Central memory CD8-positive, alpha-beta T cell (primary cell): Measurements from ENCODE around the gene TTC23L.
"Not testable (repeated sequence)": the region's sequence is repeated elsewhere in the genome, so short reads cannot be mapped to it uniquely, and the experiment has no call there.

Experiments used
- ATAC-seq: fragments of 150-1000 bp; cut with Tn5 transposase; replicated peaks from 2 replicates; pipeline ENCODE4 v1.10.0; 2022; ENCODE audit warnings: mild to moderate bottlenecking, moderate FRiP score, moderate number of reproducible peaks; ENCODE audit not compliant: poor library complexity, severe bottlenecking; ENCODE audit errors: extremely low read depth
- DNase-seq, 2 donors: peaks; one replicate each; pipeline ENCODE4 v3.0.0; 2021; ENCODE audit warnings: low spot score in 2 of 2
- H3K27ac Mint-ChIP-seq: one replicate; pipeline ENCODE4 v1.8.0; 2022; ENCODE audit warnings: low read depth, mild to moderate bottlenecking, moderate library complexity, mixed read lengths
- H3K27me3 Mint-ChIP-seq: one replicate; pipeline ENCODE4 v1.8.0; 2022; ENCODE audit warnings: mixed read lengths
- H3K36me3 Mint-ChIP-seq: one replicate; pipeline ENCODE4 v1.8.0; 2022; ENCODE audit warnings: mild to moderate bottlenecking, moderate library complexity, mixed read lengths; ENCODE audit not compliant: insufficient read depth
- H3K4me1 Mint-ChIP-seq: one replicate; pipeline ENCODE4 v1.8.0; 2022; ENCODE audit warnings: mixed read lengths
- H3K4me3 Mint-ChIP-seq: one replicate; pipeline ENCODE4 v1.8.0; 2022; ENCODE audit warnings: mild to moderate bottlenecking, moderate library complexity, mixed read lengths
- H3K9me3 Mint-ChIP-seq: one replicate; pipeline ENCODE4 v1.8.0; 2022; ENCODE audit warnings: mixed read lengths

TTC23L gene

GRCh38 chr5:34818717-34819116, 20.2 kb upstream of the TTC23L start:
- Mint-ChIP-seq H3K36me3 (no peaks in the 10 kb centered on the region), H3K4me3 (no peak overlapping the region), H3K27ac (no peak overlapping the region), H3K4me1 (no peaks in the 10 kb centered on the region), H3K27me3 (peaks cover 10% of the 10 kb centered on the region), H3K9me3 (no peaks in the 10 kb centered on the region)
- DNase-seq = no peak
- no peak for ATAC-seq

- H3K27me3 Mint-ChIP-seq = peaks cover 17% of the 10 kb centered on the region
- no peaks in the 10 kb centered on the region for H3K36me3 Mint-ChIP-seq
- H3K4me1 Mint-ChIP-seq = no peaks in the 10 kb centered on the region
- no peak for DNase-seq
- ATAC-seq = no peak
- H3K9me3 Mint-ChIP-seq = no peaks in the 10 kb centered on the region
- no peak overlapping the region for H3K4me3 Mint-ChIP-seq
- H3K27ac Mint-ChIP-seq = no peak overlapping the region
These were observed 18.4 kb upstream of the TTC23L start for GRCh38 chr5:34820593-34820992.

- Mint-ChIP-seq H3K27me3 (peaks cover 29% of the 10 kb centered on the region), H3K4me3 (no peak overlapping the region), H3K4me1 (no peaks in the 10 kb centered on the region), H3K9me3 (no peaks in the 10 kb centered on the region), H3K36me3 (no peaks in the 10 kb centered on the region), H3K27ac (no peak overlapping the region)
- DNase-seq (no peak), ATAC-seq (no peak)
These were observed 15.8 kb upstream of the TTC23L start for GRCh38 chr5:34822956-34823715.

GRCh38 chr5:34826347-34826746, 12.6 kb upstream of the TTC23L start:
- Mint-ChIP-seq H3K27ac (no peak overlapping the region), H3K36me3 (no peaks in the 10 kb centered on the region), H3K27me3 (peaks cover 30% of the 10 kb centered on the region), H3K9me3 (no peaks in the 10 kb centered on the region), H3K4me1 (no peaks in the 10 kb centered on the region), H3K4me3 (no peak overlapping the region)
- no peak for DNase-seq
- no peak for ATAC-seq

- Mint-ChIP-seq H3K27ac (no peak overlapping the region), H3K9me3 (no peaks in the 10 kb centered on the region), H3K4me1 (no peaks in the 10 kb centered on the region), H3K4me3 (no peak overlapping the region), H3K36me3 (no peaks in the 10 kb centered on the region), H3K27me3 (peaks cover 29% of the 10 kb centered on the region)
- no peak for DNase-seq
- ATAC-seq = no peak
These were observed 11.1 kb upstream of the TTC23L start for GRCh38 chr5:34827588-34828506.

- not testable (repeated sequence) for H3K4me1 Mint-ChIP-seq, H3K36me3 Mint-ChIP-seq, H3K27ac Mint-ChIP-seq, DNase-seq, H3K9me3 Mint-ChIP-seq, ATAC-seq, H3K4me3 Mint-ChIP-seq
- peaks cover 13% of the 10 kb centered on the region for H3K27me3 Mint-ChIP-seq
These were observed 8.1 kb upstream of the TTC23L start for GRCh38 chr5:34830827-34831226.

- Mint-ChIP-seq H3K4me1 (no peaks in the 10 kb centered on the region), H3K9me3 (no peaks in the 10 kb centered on the region), H3K27me3 (peaks cover 13% of the 10 kb centered on the region), H3K27ac (no peak overlapping the region), H3K36me3 (no peaks in the 10 kb centered on the region), H3K4me3 (no peak overlapping the region)
- DNase-seq = no peak
- ATAC-seq = no peak
These were observed 7.7 kb upstream of the TTC23L start for GRCh38 chr5:34831303-34831702.

GRCh38 chr5:34832568-34832967, 6.4 kb upstream of the TTC23L start:
- Mint-ChIP-seq H3K27ac (no peak overlapping the region), H3K27me3 (peaks cover 7% of the 10 kb centered on the region), H3K36me3 (no peaks in the 10 kb centered on the region), H3K9me3 (no peaks in the 10 kb centered on the region), H3K4me3 (no peak overlapping the region), H3K4me1 (no peaks in the 10 kb centered on the region)
- ATAC-seq (no peak), DNase-seq (no peak)

- H3K4me1 Mint-ChIP-seq = no peaks in the 10 kb centered on the region
- no peak overlapping the region for H3K27ac Mint-ChIP-seq
- peaks cover 1% of the 10 kb centered on the region for H3K27me3 Mint-ChIP-seq
- H3K9me3 Mint-ChIP-seq = no peaks in the 10 kb centered on the region
- H3K36me3 Mint-ChIP-seq = no peaks in the 10 kb centered on the region
- DNase-seq = no peak
- ATAC-seq = no peak
- H3K4me3 Mint-ChIP-seq = no peak overlapping the region
These were observed 5.9 kb upstream of the TTC23L start for GRCh38 chr5:34833090-34833489.

- Mint-ChIP-seq H3K27me3 (no peaks in the 10 kb centered on the region), H3K27ac (no peak overlapping the region), H3K36me3 (peaks cover 6% of the 10 kb centered on the region), H3K4me1 (peaks cover 9% of the 10 kb centered on the region), H3K9me3 (no peaks in the 10 kb centered on the region), H3K4me3 (no peak overlapping the region)
- ATAC-seq (no peak), DNase-seq (no peak)
These were observed 4.8 kb upstream of the TTC23L start for GRCh38 chr5:34833976-34834793.

GRCh38 chr5:34834794-34835089, 4.2 kb upstream of the TTC23L start:
- DNase-seq = no peak
- Mint-ChIP-seq H3K27me3 (no peaks in the 10 kb centered on the region), H3K9me3 (no peaks in the 10 kb centered on the region), H3K4me1 (peaks cover 13% of the 10 kb centered on the region), H3K36me3 (peaks cover 9% of the 10 kb centered on the region), H3K27ac (no peak overlapping the region), H3K4me3 (no peak overlapping the region)
- no peak for ATAC-seq

GRCh38 chr5:34835664-34836063, 3.3 kb upstream of the TTC23L start:
- no peak for DNase-seq
- Mint-ChIP-seq H3K4me3 (no peak overlapping the region), H3K9me3 (no peaks in the 10 kb centered on the region), H3K27me3 (no peaks in the 10 kb centered on the region), H3K27ac (no peak overlapping the region), H3K4me1 (peaks cover 13% of the 10 kb centered on the region), H3K36me3 (peaks cover 12% of the 10 kb centered on the region)
- ATAC-seq = no peak
